Stimulated activated CD8-positive, alpha-beta memory T cell treated with anti-CD3 and anti-CD28 coated beads, Interleukin-7, amount 100 ng/mL, for 1 hour (primary cell): ENCODE results near the gene AGBL1.

Experiments used
- DNase-seq, 2 donors: peaks; one replicate each; pipeline ENCODE4 v3.0.0-alpha.2; 2020; ENCODE audit warnings: low read depth in 2 of 2

The AGBL1 gene

GRCh38 chr15:86804406-86804805 is 724.7 kb downstream of the AGBL1 start:
- DNase-seq, result no peak

- DNase-seq, result no peak
Measured at GRCh38 chr15:86810329-86810728, 730.7 kb downstream of the AGBL1 start.

- no peak for DNase-seq
Measured at GRCh38 chr15:86813892-86814291, 734.2 kb downstream of the AGBL1 start.

GRCh38 chr15:86829245-86829644 is 749.6 kb downstream of the AGBL1 start:
- no peak for DNase-seq

GRCh38 chr15:86830304-86830703 is 750.6 kb downstream of the AGBL1 start:
- no peak for DNase-seq

GRCh38 chr15:86833595-86833994 is 753.9 kb downstream of the AGBL1 start:
- DNase-seq, result no peak

GRCh38 chr15:86834115-86834863 is 754.6 kb downstream of the AGBL1 start:
- DNase-seq, result no peak

- DNase-seq, result no peak
Measured at GRCh38 chr15:86837294-86838061, 757.8 kb downstream of the AGBL1 start.

- no peak for DNase-seq
Measured at GRCh38 chr15:86839502-86839901, 759.8 kb downstream of the AGBL1 start.

- no peak for DNase-seq
Measured at GRCh38 chr15:86840996-86841395, 761.3 kb downstream of the AGBL1 start.

- no peak for DNase-seq
Measured at GRCh38 chr15:86842199-86842598, 762.5 kb downstream of the AGBL1 start.

- no peak for DNase-seq
Measured at GRCh38 chr15:86846036-86846435, 766.4 kb downstream of the AGBL1 start.

GRCh38 chr15:86849136-86849535 is 769.5 kb downstream of the AGBL1 start:
- no peak for DNase-seq

- no peak for DNase-seq
Measured at GRCh38 chr15:86849558-86850285, 770.1 kb downstream of the AGBL1 start.

GRCh38 chr15:86850939-86851338 is 771.3 kb downstream of the AGBL1 start:
- no peak for DNase-seq

GRCh38 chr15:86852741-86853140 is 773.1 kb downstream of the AGBL1 start:
- no peak for DNase-seq

GRCh38 chr15:86854176-86854575 is 774.5 kb downstream of the AGBL1 start:
- no peak for DNase-seq

GRCh38 chr15:86855307-86856291 is 775.9 kb downstream of the AGBL1 start:
- no peak for DNase-seq

- DNase-seq, result no peak
Measured at GRCh38 chr15:86857701-86858100, 778.0 kb downstream of the AGBL1 start.

- no peak for DNase-seq
Measured at GRCh38 chr15:86863226-86863915, 783.7 kb downstream of the AGBL1 start.

GRCh38 chr15:86865920-86866319 is 786.2 kb downstream of the AGBL1 start:
- no peak for DNase-seq
